SHP77 (cell line): Measurements from ENCODE around the gene DBNL.
"Not testable (repeated sequence)": the region's sequence is repeated elsewhere in the genome, so short reads cannot be mapped to it uniquely, and the experiment has no call there.

Source experiments
- DNase-seq, 2 experiments: peaks; one replicate each; lab custom pipeline; 2025; lab: John Stamatoyannopoulos, UW

DBNL gene

GRCh38 chr7:44044315-44045225, at the start of gene DBNL:
Gene DBNL (plus strand): TSS chr7:44044702. CDS start chr7:44044738, 36 bp downstream.
- peak; percentile 91 to 95 for DNase-seq

DNA sequence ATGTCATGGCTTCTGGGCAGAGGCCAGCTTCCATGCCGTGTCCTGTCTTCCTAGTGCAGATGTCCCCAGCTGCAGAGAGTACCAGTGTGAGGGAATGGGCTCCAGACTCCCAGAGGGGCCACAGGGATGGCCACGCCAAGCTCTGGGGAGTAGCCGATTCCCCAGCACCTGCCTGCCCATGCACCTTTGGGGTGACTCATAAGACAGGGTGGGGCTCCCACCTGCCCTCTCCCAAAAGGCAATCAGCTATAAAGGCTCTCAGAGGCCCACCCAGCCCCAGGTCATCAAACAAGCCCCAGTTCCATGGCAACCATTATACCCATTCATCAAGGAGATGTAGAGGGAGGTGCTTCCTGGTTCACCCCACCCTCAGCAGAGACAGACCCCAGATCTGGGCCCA, 47.0 kb upstream of the DBNL start, which contains the start of gene SPDYE1:
Gene SPDYE1 (plus strand): TSS at position 366 of the 400 bp plus-strand sequence. CDS start 2,053 bp downstream, outside the sequence.
- DNase-seq = not testable (repeated sequence)

DNA sequence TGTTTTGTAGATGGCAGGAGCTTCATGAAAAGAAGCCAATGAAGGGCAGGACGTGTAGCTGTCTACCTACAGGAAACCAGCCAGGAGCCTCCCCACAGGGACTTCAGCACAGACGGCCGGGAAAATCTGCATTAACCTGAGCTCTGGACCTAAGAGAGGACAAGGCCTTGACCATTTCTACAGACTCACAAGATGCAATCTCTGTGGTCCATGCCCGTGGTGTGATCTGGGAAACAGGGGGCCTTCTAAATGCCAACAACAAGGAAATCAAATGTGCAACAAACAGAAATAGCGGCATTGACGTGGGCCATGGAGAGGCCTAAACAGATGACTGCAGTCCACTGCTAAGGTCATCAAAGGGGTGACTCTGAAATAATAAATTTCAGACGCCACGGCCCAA, 32.4 kb upstream of the DBNL start:
- not testable (repeated sequence) for DNase-seq

- not testable (repeated sequence) for DNase-seq
Observed at GRCh38 chr7:44015090-44015489, 29.4 kb upstream of the DBNL start.

- peak; percentile 96 to 99 for DNase-seq
Observed at GRCh38 chr7:44018857-44019807, 25.4 kb upstream of the DBNL start.

GRCh38 chr7:44019825-44020224, 24.7 kb upstream of the DBNL start:
- not testable (repeated sequence) for DNase-seq

DNA sequence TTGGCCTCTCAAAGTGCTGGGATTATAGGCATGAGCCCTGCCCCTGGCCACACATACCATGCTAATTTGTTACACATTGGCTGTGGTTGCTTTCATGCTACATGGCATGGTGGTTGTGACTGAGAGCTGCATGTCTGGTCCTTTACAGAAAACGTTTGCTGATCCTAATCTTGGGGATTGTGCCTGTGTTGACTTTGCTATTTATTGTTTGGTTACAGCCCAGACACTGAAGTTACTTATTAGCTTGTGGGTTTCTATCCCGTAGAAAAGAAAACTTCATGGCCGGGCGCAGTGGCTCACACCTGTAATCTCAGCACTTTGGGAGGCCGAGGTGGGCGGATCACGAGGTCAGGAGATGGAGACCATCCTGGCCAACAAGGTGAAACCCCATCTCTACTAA, 22.4 kb upstream of the DBNL start:
- not testable (repeated sequence) for DNase-seq

GRCh38 chr7:44022796-44023467, 21.6 kb upstream of the DBNL start:
- DNase-seq = not testable (repeated sequence)

GRCh38 chr7:44029433-44029832, 15.1 kb upstream of the DBNL start:
- not testable (repeated sequence) for DNase-seq

- DNase-seq = not testable (repeated sequence)
Observed at GRCh38 chr7:44030029-44030428, 14.5 kb upstream of the DBNL start.

- not testable (repeated sequence) for DNase-seq
Observed at GRCh38 chr7:44031319-44031718, 13.2 kb upstream of the DBNL start.

- DNase-seq = not testable (repeated sequence)
Observed at GRCh38 chr7:44032031-44032430, 12.5 kb upstream of the DBNL start.

DNA sequence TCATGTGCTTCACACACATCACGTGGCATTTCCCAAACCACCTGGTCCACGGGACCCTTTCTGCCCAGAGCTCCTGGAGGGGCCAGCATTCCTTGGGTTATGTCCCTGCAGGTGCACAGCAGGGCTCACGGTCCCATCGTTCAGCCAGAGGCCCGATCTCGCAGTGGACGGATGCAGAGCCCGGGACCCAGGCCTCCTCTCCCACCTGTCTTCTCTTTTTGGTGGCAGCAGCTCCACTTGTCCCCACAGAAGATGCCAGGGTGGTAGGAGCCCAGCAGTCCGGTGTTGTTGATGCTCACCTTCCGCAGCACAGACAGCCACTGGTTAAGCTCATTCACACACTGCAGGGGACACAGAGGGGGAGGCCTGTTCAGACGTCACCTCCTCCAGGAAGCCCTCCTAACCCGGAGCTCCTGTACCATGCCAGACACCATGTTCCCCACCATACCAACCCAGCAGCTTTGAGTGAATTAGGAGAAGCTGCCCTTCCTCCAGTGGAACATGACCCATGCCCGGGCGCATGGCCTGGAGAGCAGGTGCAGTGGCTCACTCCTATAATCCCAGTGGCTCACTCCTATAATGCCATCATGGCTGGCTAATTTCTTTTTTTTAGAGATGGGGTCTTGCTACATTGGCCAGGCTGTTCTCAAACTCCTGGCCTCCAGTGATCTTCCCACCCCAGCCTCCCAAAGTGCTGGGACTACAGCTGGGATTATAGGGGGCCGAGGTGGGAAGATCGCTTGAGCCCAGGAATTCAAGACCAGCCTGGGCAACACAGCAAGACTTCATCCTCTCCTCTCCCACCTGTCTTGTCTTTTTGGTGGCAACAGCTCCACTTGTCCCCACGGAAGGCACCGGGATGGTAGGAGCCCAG, 10.3 kb upstream of the DBNL start:
- DNase-seq = not testable (repeated sequence)

DNA sequence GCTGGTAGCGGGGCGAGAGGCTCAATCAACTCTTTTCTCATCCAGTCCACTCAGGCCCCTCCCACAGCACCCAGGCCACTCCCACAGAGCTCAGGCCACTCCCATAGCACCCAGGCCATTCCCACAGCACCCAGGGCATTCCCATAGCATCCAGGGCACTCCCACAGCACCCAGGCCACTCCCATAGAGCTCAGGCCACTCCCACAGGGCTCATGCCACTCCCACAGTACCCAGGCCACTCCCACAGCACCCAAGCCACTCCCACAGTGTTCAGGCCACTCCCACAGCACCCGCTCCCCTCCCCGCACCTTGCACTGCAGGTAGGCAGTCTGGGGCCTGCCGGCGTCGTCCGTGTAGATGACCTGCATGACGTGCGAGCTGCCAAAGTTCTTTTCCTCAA, 8.1 kb upstream of the DBNL start:
- DNase-seq = not testable (repeated sequence)

- DNase-seq = not testable (repeated sequence)
Observed at GRCh38 chr7:44037951-44038350, 6.6 kb upstream of the DBNL start.

DNA sequence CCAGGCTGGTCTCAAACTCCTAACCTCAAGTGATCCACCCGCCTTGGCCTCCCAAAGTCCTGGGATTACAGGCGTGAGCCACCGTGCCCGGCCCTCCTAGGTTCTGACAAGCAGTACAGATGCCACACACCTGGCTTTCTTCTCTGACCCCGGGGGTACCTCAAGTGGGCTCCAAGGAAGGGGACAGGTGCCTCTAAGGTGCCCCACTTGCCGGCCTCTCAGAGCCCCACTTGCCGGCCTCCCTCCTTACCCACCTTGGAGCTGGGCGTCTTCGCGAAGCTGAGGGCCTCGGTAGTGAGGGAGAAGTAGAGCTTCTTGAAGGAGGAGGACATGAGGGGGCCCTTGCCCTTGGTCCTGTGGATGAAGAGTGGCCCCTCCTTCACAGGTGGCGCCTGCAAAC, 5.9 kb upstream of the DBNL start:
- not testable (repeated sequence) for DNase-seq

- DNase-seq = peak; percentile 98 to 99
Observed at GRCh38 chr7:44038961-44039558, 5.4 kb upstream of the DBNL start.

DNA sequence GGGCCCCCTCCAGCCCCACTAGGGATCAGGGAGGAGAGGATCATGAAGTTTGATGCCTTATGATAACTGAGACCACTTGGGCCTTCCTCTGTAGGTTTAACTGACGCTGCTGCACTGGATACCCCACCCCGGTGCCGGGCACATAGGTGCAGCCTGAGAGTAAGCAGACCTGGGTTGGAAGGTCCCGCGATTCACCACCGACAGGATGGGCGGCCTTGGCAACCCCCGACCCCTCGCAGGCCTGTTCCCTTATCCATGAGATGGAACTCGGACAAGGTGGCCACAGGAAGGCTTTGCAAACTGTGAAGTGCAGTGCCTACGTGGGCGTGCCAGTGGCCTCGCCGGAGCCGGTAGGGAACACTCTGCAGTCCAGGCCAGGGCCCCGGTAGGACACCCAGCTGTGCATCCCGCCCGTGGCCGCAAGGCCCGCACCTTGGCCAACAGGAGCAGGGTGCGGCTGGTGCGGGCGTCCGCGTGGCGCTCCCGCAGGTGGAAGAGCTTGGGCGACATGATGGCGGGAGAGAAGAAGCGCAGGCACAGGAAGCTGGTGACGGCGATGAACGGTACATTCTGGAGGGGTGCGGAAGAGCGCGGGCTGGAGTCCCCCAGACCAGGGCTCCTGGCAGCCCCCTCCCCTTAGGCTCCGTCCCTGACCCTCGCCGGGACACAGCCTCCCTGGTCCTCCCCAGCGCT, 4.6 kb upstream of the DBNL start:
- not testable (repeated sequence) for DNase-seq

- peak; percentile 39 to 64 for DNase-seq
Observed at GRCh38 chr7:44040493-44040891, 4.0 kb upstream of the DBNL start.

GRCh38 chr7:44042221-44042620, 2.3 kb upstream of the DBNL start:
- no peak for DNase-seq
